ENCODE data around the gene SLAMF1. TPM values are rescaled to one million over a fixed set of nuclear protein-coding genes. Genes with fewer than 3 reads are reported as not detected.
"Not testable (repeated sequence)": the region's sequence is repeated elsewhere in the genome, so short reads cannot be mapped to it uniquely, and the experiment has no call there.

SLAMF1 gene
- polyA plus RNA-seq, 4 donors = 0.22 to 1.4 (median 0.57) TPM

- Histone ChIP-seq H3K27ac (ENCODE audit: low read depth in 1 of 3, low read length in 2 of 3) (peak overlapping the region in 2 of 3 donors; percentile 77 to 80), H3K4me3 (ENCODE audit: low read depth in 1 of 3, low read length in 3 of 3) (no peak overlapping the region), H3K9me3 (ENCODE audit: control insufficient read depth in 2 of 2, insufficient read depth in 1 of 2, low read depth in 1 of 2, low read length in 1 of 2) (no peaks in the 10 kb centered on the region), H3K27me3 (ENCODE audit: control insufficient read depth in 3 of 3, insufficient read depth in 3 of 3, low read length in 3 of 3) (no peaks in the 10 kb centered on the region), H3K36me3 (ENCODE audit: control insufficient read depth in 3 of 3, insufficient read depth in 2 of 3, low read depth in 1 of 3, low read length in 3 of 3) (no peaks in the 10 kb centered on the region), H3K4me1 (ENCODE audit: control insufficient read depth in 3 of 3, insufficient read depth in 2 of 3, low read depth in 1 of 3, low read length in 2 of 3) (no peaks in the 10 kb centered on the region)
- WGBS, 3 donors = 42 to 56% (median 50%) methylated on average over 8 of the region's 8 CpGs
- no peak for FAIRE-seq
- peak in 1 of 2 donors; percentile 55 for DNase-seq
These were observed 78.8 kb downstream of the SLAMF1 start for GRCh38 chr1:160567858-160568682.

GRCh38 chr1:160567341-160567740 lies 79.5 kb downstream of the SLAMF1 start:
- H3K27ac ChIP-seq (ENCODE audit: low read depth in 1 of 3, low read length in 2 of 3) = peak overlapping the region in 2 of 3 donors; percentile 77 to 80
- no peak for FAIRE-seq

GRCh38 chr1:160565564-160565963 lies 81.3 kb downstream of the SLAMF1 start:
- H3K36me3 ChIP-seq (ENCODE audit: control insufficient read depth in 3 of 3, insufficient read depth in 2 of 3, low read depth in 1 of 3, low read length in 3 of 3) = no peaks in the 10 kb centered on the region
- H3K27ac ChIP-seq (ENCODE audit: low read depth in 1 of 3, low read length in 2 of 3) = no peak overlapping the region
- no peaks in the 10 kb centered on the region for H3K9me3 ChIP-seq (ENCODE audit: control insufficient read depth in 2 of 2, insufficient read depth in 1 of 2, low read depth in 1 of 2, low read length in 1 of 2)
- no peak overlapping the region for H3K4me3 ChIP-seq (ENCODE audit: low read depth in 1 of 3, low read length in 3 of 3)
- H3K4me1 ChIP-seq (ENCODE audit: control insufficient read depth in 3 of 3, insufficient read depth in 2 of 3, low read depth in 1 of 3, low read length in 2 of 3) = no peaks in the 10 kb centered on the region
- no peaks in the 10 kb centered on the region for H3K27me3 ChIP-seq (ENCODE audit: control insufficient read depth in 3 of 3, insufficient read depth in 3 of 3, low read length in 3 of 3)
- 75 to 83% (median 80%) methylated on average over 4 of the region's 4 CpGs for WGBS, 3 donors
- DNase-seq (no peak), FAIRE-seq (no peak)

More at GRCh38 chr1:160567341-160567740, 79.5 kb downstream of the SLAMF1 start:
- Histone ChIP-seq H3K36me3 (ENCODE audit: control insufficient read depth in 3 of 3, insufficient read depth in 2 of 3, low read depth in 1 of 3, low read length in 3 of 3) (no peaks in the 10 kb centered on the region), H3K4me3 (ENCODE audit: low read depth in 1 of 3, low read length in 3 of 3) (no peak overlapping the region), H3K27me3 (ENCODE audit: control insufficient read depth in 3 of 3, insufficient read depth in 3 of 3, low read length in 3 of 3) (no peaks in the 10 kb centered on the region), H3K9me3 (ENCODE audit: control insufficient read depth in 2 of 2, insufficient read depth in 1 of 2, low read depth in 1 of 2, low read length in 1 of 2) (no peaks in the 10 kb centered on the region), H3K4me1 (ENCODE audit: control insufficient read depth in 3 of 3, insufficient read depth in 2 of 3, low read depth in 1 of 3, low read length in 2 of 3) (no peaks in the 10 kb centered on the region)
- WGBS, 3 donors = 65 to 87% (median 72%) methylated on average over 5 of the region's 5 CpGs
- DNase-seq = no peak

- WGBS, 3 donors = 83 to 94% (median 86%) methylated on average over 1 of the region's 1 CpG
- not testable (repeated sequence) for H3K27ac ChIP-seq (ENCODE audit: low read depth in 1 of 3, low read length in 2 of 3); H3K4me3 ChIP-seq (ENCODE audit: low read depth in 1 of 3, low read length in 3 of 3); H3K36me3 ChIP-seq (ENCODE audit: control insufficient read depth in 3 of 3, insufficient read depth in 2 of 3, low read depth in 1 of 3, low read length in 3 of 3); FAIRE-seq; H3K4me1 ChIP-seq (ENCODE audit: control insufficient read depth in 3 of 3, insufficient read depth in 2 of 3, low read depth in 1 of 3, low read length in 2 of 3); DNase-seq; H3K9me3 ChIP-seq (ENCODE audit: control insufficient read depth in 2 of 2, insufficient read depth in 1 of 2, low read depth in 1 of 2, low read length in 1 of 2); H3K27me3 ChIP-seq (ENCODE audit: control insufficient read depth in 3 of 3, insufficient read depth in 3 of 3, low read length in 3 of 3)
These were observed 83.6 kb downstream of the SLAMF1 start for GRCh38 chr1:160563230-160563629.

GRCh38 chr1:160562745-160563144 lies 84.1 kb downstream of the SLAMF1 start:
- FAIRE-seq; H3K27me3 ChIP-seq (ENCODE audit: control insufficient read depth in 3 of 3, insufficient read depth in 3 of 3, low read length in 3 of 3); H3K9me3 ChIP-seq (ENCODE audit: control insufficient read depth in 2 of 2, insufficient read depth in 1 of 2, low read depth in 1 of 2, low read length in 1 of 2); H3K27ac ChIP-seq (ENCODE audit: low read depth in 1 of 3, low read length in 2 of 3); H3K36me3 ChIP-seq (ENCODE audit: control insufficient read depth in 3 of 3, insufficient read depth in 2 of 3, low read depth in 1 of 3, low read length in 3 of 3); H3K4me3 ChIP-seq (ENCODE audit: low read depth in 1 of 3, low read length in 3 of 3); H3K4me1 ChIP-seq (ENCODE audit: control insufficient read depth in 3 of 3, insufficient read depth in 2 of 3, low read depth in 1 of 3, low read length in 2 of 3); DNase-seq: not testable (repeated sequence)
- 46 to 68% (median 66%) methylated on average over 2 of the region's 2 CpGs for WGBS, 3 donors

- Histone ChIP-seq H3K27me3 (ENCODE audit: control insufficient read depth in 3 of 3, insufficient read depth in 3 of 3, low read length in 3 of 3) (no peaks in the 10 kb centered on the region), H3K36me3 (ENCODE audit: control insufficient read depth in 3 of 3, insufficient read depth in 2 of 3, low read depth in 1 of 3, low read length in 3 of 3) (no peaks in the 10 kb centered on the region), H3K4me1 (ENCODE audit: control insufficient read depth in 3 of 3, insufficient read depth in 2 of 3, low read depth in 1 of 3, low read length in 2 of 3) (no peaks in the 10 kb centered on the region), H3K9me3 (ENCODE audit: control insufficient read depth in 2 of 2, insufficient read depth in 1 of 2, low read depth in 1 of 2, low read length in 1 of 2) (no peaks in the 10 kb centered on the region), H3K4me3 (ENCODE audit: low read depth in 1 of 3, low read length in 3 of 3) (no peak overlapping the region), H3K27ac (ENCODE audit: low read depth in 1 of 3, low read length in 2 of 3) (peak overlapping the region in 1 of 3 donors; percentile 11)
- no peak for FAIRE-seq
- DNase-seq = no peak
These were observed 86.0 kb downstream of the SLAMF1 start for GRCh38 chr1:160560806-160561205.

- Histone ChIP-seq H3K27ac (ENCODE audit: low read depth in 1 of 3, low read length in 2 of 3) (no peak overlapping the region), H3K36me3 (ENCODE audit: control insufficient read depth in 3 of 3, insufficient read depth in 2 of 3, low read depth in 1 of 3, low read length in 3 of 3) (no peaks in the 10 kb centered on the region), H3K4me1 (ENCODE audit: control insufficient read depth in 3 of 3, insufficient read depth in 2 of 3, low read depth in 1 of 3, low read length in 2 of 3) (no peaks in the 10 kb centered on the region), H3K9me3 (ENCODE audit: control insufficient read depth in 2 of 2, insufficient read depth in 1 of 2, low read depth in 1 of 2, low read length in 1 of 2) (no peaks in the 10 kb centered on the region), H3K4me3 (ENCODE audit: low read depth in 1 of 3, low read length in 3 of 3) (no peak overlapping the region), H3K27me3 (ENCODE audit: control insufficient read depth in 3 of 3, insufficient read depth in 3 of 3, low read length in 3 of 3) (no peaks in the 10 kb centered on the region)
- FAIRE-seq (no peak), DNase-seq (no peak)
- 69 to 74% (median 72%) methylated on average over 4 of the region's 4 CpGs for WGBS, 3 donors
These were observed 86.7 kb downstream of the SLAMF1 start for GRCh38 chr1:160560045-160560705.

- H3K36me3 ChIP-seq (ENCODE audit: control insufficient read depth in 3 of 3, insufficient read depth in 2 of 3, low read depth in 1 of 3, low read length in 3 of 3); H3K4me1 ChIP-seq (ENCODE audit: control insufficient read depth in 3 of 3, insufficient read depth in 2 of 3, low read depth in 1 of 3, low read length in 2 of 3); H3K9me3 ChIP-seq (ENCODE audit: control insufficient read depth in 2 of 2, insufficient read depth in 1 of 2, low read depth in 1 of 2, low read length in 1 of 2); FAIRE-seq; H3K4me3 ChIP-seq (ENCODE audit: low read depth in 1 of 3, low read length in 3 of 3); H3K27me3 ChIP-seq (ENCODE audit: control insufficient read depth in 3 of 3, insufficient read depth in 3 of 3, low read length in 3 of 3); DNase-seq: not testable (repeated sequence)
- 60 to 86% (median 78%) methylated on average over 3 of the region's 3 CpGs for WGBS, 3 donors
- H3K27ac ChIP-seq (ENCODE audit: low read depth in 1 of 3, low read length in 2 of 3) = peak overlapping the region in 1 of 3 donors; percentile 20
These were observed 87.4 kb downstream of the SLAMF1 start for GRCh38 chr1:160559437-160559836.

All from small intestine (tissue), 7 donors.